Mesodermal cell (in vitro differentiated cells): ENCODE data around the gene RAP1GAP2.
"Not testable (repeated sequence)": the region's sequence is repeated elsewhere in the genome, so short reads cannot be mapped to it uniquely, and the experiment has no call there.

Experiments used
- H3K27ac ChIP-seq: 2 replicates; pipeline ENCODE4 v1.7.0; 2013; ENCODE audit warnings: mild to moderate bottlenecking, low read depth, low read length, moderate library complexity; ENCODE audit not compliant: severe bottlenecking
- H3K36me3 ChIP-seq: 2 replicates; pipeline ENCODE4 v1.7.1; 2013; ENCODE audit warnings: mild to moderate bottlenecking, low read length, moderate library complexity; ENCODE audit not compliant: control insufficient read depth, insufficient read depth
- H3K4me1 ChIP-seq: one replicate; pipeline ENCODE4 v1.7.1; 2013; ENCODE audit warnings: mild to moderate bottlenecking, low read length; ENCODE audit not compliant: insufficient read depth, control insufficient read depth, poor library complexity, severe bottlenecking
- H3K4me3 ChIP-seq: 2 replicates; pipeline ENCODE4 v1.7.0; 2013; ENCODE audit warnings: low read length, control low read depth, mild to moderate bottlenecking; ENCODE audit not compliant: insufficient read depth, poor library complexity, severe bottlenecking; ENCODE audit errors: extremely low read depth
- H3K9me3 ChIP-seq: 2 replicates; pipeline ENCODE4 v1.7.1; 2013; ENCODE audit warnings: mild to moderate bottlenecking, low read length, moderate library complexity; ENCODE audit not compliant: control insufficient read depth
- WGBS, 2 experiments: methylation state at CpG; one replicate each; pipeline ENCODE4 v1.1.5; 2013; ENCODE audit warnings: missing lambda C conversion rate in 2 of 2; ENCODE audit not compliant: insufficient coverage in 2 of 2; 5-methylcytosine and 5-hydroxymethylcytosine counted together

The RAP1GAP2 gene

DNA sequence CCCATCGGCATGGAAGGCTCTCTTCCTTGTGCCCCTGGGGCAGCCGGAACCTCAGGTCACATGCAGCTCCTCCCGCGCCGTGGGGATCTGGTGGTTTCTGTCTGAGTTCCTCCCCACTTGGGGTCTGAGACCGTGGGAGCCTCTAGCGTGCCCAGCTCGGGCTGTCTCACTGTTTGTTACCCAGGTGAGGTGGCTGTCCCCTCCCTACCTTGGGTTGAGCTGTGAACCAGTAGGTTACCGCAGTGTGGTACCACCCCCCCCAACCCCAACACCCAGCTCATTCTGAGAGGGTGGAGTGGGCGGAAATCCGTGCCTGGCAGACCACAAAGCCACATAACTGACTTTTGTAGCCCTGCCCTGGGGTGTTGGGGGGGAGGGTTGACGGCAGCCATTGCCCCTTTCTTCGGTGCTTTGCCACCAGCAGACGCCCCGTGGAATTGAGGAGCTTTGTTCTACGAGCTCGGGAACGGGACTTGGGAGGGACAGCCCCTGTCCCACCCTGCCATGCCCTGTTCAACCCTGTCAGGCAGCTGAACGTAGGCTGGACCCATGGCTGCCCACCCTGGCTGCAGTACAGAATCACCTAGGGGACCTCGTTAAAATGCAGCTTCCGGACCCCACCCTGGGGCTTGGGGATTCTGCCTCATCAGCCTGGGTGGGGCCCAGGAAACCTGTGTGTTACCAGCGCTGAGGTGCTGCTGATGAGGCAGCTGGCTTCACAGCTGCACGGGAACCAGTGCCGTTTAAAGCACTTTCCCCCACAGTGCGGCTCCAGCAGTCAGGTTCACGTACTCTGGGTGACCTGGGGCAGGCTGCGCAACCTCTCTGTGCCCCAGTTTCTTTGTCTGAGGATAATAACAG, 18.5 kb downstream of the RAP1GAP2 start:
- Histone ChIP-seq H3K4me1 (peaks cover 11% of the 10 kb centered on the region), H3K27ac (no peak overlapping the region), H3K9me3 (no peaks in the 10 kb centered on the region), H3K36me3 (no peaks in the 10 kb centered on the region), H3K4me3 (no peak overlapping the region)
- 86% methylated on average over 20 to 24 of the region's 27 CpGs for WGBS, 2 experiments

DNA sequence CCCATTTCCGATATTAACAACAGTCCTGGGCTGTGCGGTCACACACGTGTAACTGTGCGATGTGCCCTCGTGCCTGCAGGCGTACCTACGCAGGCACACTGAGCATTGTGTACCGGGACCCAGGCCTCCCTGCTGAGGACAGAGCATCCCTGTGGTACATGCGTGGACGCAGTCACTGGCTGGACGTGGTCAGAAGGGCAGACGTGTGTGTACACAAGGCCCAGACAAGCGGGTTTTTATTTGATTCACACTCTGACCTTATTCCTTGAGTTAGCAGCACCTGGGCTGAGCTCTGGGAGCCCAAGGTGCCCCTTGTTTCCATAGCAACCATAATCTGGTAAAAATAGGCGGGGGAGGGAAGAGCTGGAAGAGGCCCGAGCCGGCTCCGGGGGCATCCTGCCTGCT, 19.5 kb downstream of the RAP1GAP2 start:
- Histone ChIP-seq H3K4me1 (peaks cover 11% of the 10 kb centered on the region), H3K36me3 (no peaks in the 10 kb centered on the region), H3K4me3 (no peak overlapping the region), H3K9me3 (no peaks in the 10 kb centered on the region), H3K27ac (no peak overlapping the region)
- WGBS, 2 experiments = 91 to 93% methylated on average over 13 of the region's 17 CpGs

DNA sequence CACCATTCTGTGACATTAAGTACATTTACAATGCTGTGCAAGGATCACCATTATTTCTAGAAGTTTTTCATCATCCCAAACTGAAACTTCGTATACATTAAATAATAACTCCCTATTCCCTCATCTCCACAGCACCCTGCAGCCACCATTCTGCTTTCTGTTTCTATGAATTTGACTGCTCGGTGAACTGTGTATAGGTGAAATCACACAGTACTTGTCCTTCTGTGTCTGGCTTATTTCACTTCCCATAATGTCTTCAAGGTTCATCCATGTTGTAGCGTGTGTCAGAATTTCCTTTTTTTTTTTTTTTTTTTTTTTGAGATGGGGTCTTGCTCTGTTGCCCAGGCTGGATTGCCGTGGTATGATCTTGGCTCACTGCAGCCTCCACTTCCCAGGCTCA, 20.4 kb downstream of the RAP1GAP2 start:
- 90 to 100% methylated on average over 2 of the region's 4 CpGs for WGBS, 2 experiments
- Histone ChIP-seq H3K36me3 (no peaks in the 10 kb centered on the region), H3K4me1 (peaks cover 11% of the 10 kb centered on the region), H3K4me3 (no peak overlapping the region), H3K9me3 (no peaks in the 10 kb centered on the region), H3K27ac (no peak overlapping the region)

- not testable (repeated sequence) for H3K4me3 ChIP-seq, H3K27ac ChIP-seq, H3K36me3 ChIP-seq, H3K9me3 ChIP-seq, H3K4me1 ChIP-seq
- WGBS, 2 experiments = 95 to 96% methylated on average over 5 of the region's 5 CpGs
These were observed 23.1 kb downstream of the RAP1GAP2 start for GRCh38 chr17:2819294-2819693.

- WGBS, 2 experiments = 92 to 94% methylated on average over 7 to 10 of the region's 11 CpGs
- Histone ChIP-seq H3K4me1 (peaks cover under 1% of the 10 kb centered on the region), H3K27ac (no peak overlapping the region), H3K36me3 (no peaks in the 10 kb centered on the region), H3K4me3 (no peak overlapping the region), H3K9me3 (no peaks in the 10 kb centered on the region)
These were observed 23.8 kb downstream of the RAP1GAP2 start for GRCh38 chr17:2819921-2820501.

DNA sequence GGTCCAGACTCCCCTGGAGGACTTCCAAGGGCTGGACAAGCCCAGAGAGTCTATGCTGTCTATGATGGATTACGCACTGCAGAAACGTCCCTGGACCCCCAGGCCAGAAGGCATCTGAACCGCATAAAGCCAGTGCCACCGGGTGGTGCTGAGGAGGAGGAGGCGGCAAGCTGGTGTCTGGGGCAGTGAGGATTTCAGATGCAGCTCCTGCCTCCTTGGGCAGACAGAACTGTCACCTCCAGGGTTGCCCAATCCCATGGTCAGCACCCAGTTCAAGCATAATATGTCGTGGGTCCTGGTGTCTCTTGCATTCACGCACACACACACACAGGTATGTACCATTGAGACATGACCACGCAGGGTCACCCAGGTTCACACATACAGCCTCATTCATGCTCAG, 25.6 kb downstream of the RAP1GAP2 start:
- Histone ChIP-seq H3K4me3 (no peak overlapping the region), H3K4me1 (no peaks in the 10 kb centered on the region), H3K36me3 (no peaks in the 10 kb centered on the region), H3K9me3 (no peaks in the 10 kb centered on the region), H3K27ac (no peak overlapping the region)
- 82 to 85% methylated on average over 7 to 8 of the region's 8 CpGs for WGBS, 2 experiments

GRCh38 chr17:2822358-2822757, 26.1 kb downstream of the RAP1GAP2 start:
- WGBS, 2 experiments = 89 to 91% methylated on average over 2 to 4 of the region's 7 CpGs
- H3K9me3 ChIP-seq = no peaks in the 10 kb centered on the region

GRCh38 chr17:2825253-2825970, 29.2 kb downstream of the RAP1GAP2 start:
- no peaks in the 10 kb centered on the region for H3K36me3 ChIP-seq
- no peaks in the 10 kb centered on the region for H3K9me3 ChIP-seq
- no peak overlapping the region for H3K27ac ChIP-seq
- H3K4me3 ChIP-seq = no peak overlapping the region
- no peaks in the 10 kb centered on the region for H3K4me1 ChIP-seq
- 86 to 90% methylated on average over 12 to 13 of the region's 15 CpGs for WGBS, 2 experiments

More at GRCh38 chr17:2822358-2822757, 26.1 kb downstream of the RAP1GAP2 start:
- H3K36me3 ChIP-seq = no peaks in the 10 kb centered on the region
- H3K4me3 ChIP-seq = no peak overlapping the region
- H3K4me1 ChIP-seq = no peaks in the 10 kb centered on the region
- no peak overlapping the region for H3K27ac ChIP-seq

- Histone ChIP-seq H3K27ac (no peak overlapping the region), H3K9me3 (no peaks in the 10 kb centered on the region), H3K4me1 (no peaks in the 10 kb centered on the region), H3K36me3 (no peaks in the 10 kb centered on the region), H3K4me3 (no peak overlapping the region)
- 11 to 17% methylated on average over 6 to 12 of the region's 14 CpGs for WGBS, 2 experiments
These were observed 32.3 kb downstream of the RAP1GAP2 start for GRCh38 chr17:2828397-2829038.

DNA sequence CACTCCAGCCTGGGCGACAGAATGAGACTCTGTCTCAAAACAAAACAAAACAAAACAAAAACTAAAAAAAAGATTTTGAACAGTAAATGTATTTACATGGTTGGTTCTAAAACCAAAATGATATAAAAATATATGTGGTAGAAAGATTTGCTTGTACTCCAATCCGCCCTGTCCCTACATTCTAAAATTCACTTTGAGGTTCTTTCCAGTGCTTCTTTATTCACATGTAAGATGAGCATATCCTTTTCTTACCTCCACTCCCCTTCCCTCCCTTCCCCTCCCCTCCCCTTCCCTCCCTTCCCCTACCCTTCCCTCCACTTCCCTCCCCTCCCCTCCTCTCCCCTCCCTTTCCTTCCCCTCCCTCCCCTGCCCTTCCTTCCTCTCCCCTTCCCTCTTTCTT, 34.4 kb downstream of the RAP1GAP2 start:
- no peak overlapping the region for H3K27ac ChIP-seq
- H3K9me3 ChIP-seq = no peaks in the 10 kb centered on the region
- no CpG with 5 or more reads among the region's 2 CpGs for WGBS, 2 experiments
- no peaks in the 10 kb centered on the region for H3K4me1 ChIP-seq
- no peak overlapping the region for H3K4me3 ChIP-seq
- no peaks in the 10 kb centered on the region for H3K36me3 ChIP-seq
